ENCODE data around the gene BIRC7.
"Not testable (repeated sequence)": the region's sequence is repeated elsewhere in the genome, so short reads cannot be mapped to it uniquely, and the experiment has no call there.

BIRC7 gene

GRCh38 chr20:63246490-63247288 lies 11.0 kb downstream of the BIRC7 start:
- DNase-seq (ENCODE audit: low read depth in 1 of 2, low spot score in 1 of 2), result no peak

GRCh38 chr20:63247671-63248228 lies 12.0 kb downstream of the BIRC7 start:
- no peak for DNase-seq (ENCODE audit: low read depth in 1 of 2, low spot score in 1 of 2)

GRCh38 chr20:63248835-63249591 lies 13.3 kb downstream of the BIRC7 start:
- DNase-seq (ENCODE audit: low read depth in 1 of 2, low spot score in 1 of 2), result no peak

GRCh38 chr20:63249891-63250290 lies 14.2 kb downstream of the BIRC7 start:
- DNase-seq (ENCODE audit: low read depth in 1 of 2, low spot score in 1 of 2), result no peak

GRCh38 chr20:63251350-63251749 lies 15.6 kb downstream of the BIRC7 start:
- not testable (repeated sequence) for DNase-seq (ENCODE audit: low read depth in 1 of 2, low spot score in 1 of 2)

- DNase-seq (ENCODE audit: low read depth in 1 of 2, low spot score in 1 of 2), result no peak
Measured at GRCh38 chr20:63252284-63252711, 16.6 kb downstream of the BIRC7 start.

GRCh38 chr20:63253065-63253437 lies 17.3 kb downstream of the BIRC7 start:
- no peak for DNase-seq (ENCODE audit: low read depth in 1 of 2, low spot score in 1 of 2)

- DNase-seq (ENCODE audit: low read depth in 1 of 2, low spot score in 1 of 2), result no peak
Measured at GRCh38 chr20:63253438-63254231, 17.9 kb downstream of the BIRC7 start.

GRCh38 chr20:63254232-63254605 lies 18.5 kb downstream of the BIRC7 start, which contains the start of gene NKAIN4:
Gene NKAIN4, minus strand, starts transcription at chr20:63254463. Its CDS starts 13 bp downstream, at chr20:63254450.
- no peak for DNase-seq (ENCODE audit: low read depth in 1 of 2, low spot score in 1 of 2)

- no peak for DNase-seq (ENCODE audit: low read depth in 1 of 2, low spot score in 1 of 2)
Measured at GRCh38 chr20:63254606-63255384, 19.1 kb downstream of the BIRC7 start.

GRCh38 chr20:63255931-63256704 lies 20.4 kb downstream of the BIRC7 start:
- no peak for DNase-seq (ENCODE audit: low read depth in 1 of 2, low spot score in 1 of 2)

- no peak for DNase-seq (ENCODE audit: low read depth in 1 of 2, low spot score in 1 of 2)
Measured at GRCh38 chr20:63256954-63257353, 21.2 kb downstream of the BIRC7 start.

- no peak for DNase-seq (ENCODE audit: low read depth in 1 of 2, low spot score in 1 of 2)
Measured at GRCh38 chr20:63257629-63258028, 21.9 kb downstream of the BIRC7 start.

GRCh38 chr20:63258781-63259180 lies 23.1 kb downstream of the BIRC7 start:
- no peak for DNase-seq (ENCODE audit: low read depth in 1 of 2, low spot score in 1 of 2)

- DNase-seq (ENCODE audit: low read depth in 1 of 2, low spot score in 1 of 2), result no peak
Measured at GRCh38 chr20:63259734-63260460, 24.2 kb downstream of the BIRC7 start.

GRCh38 chr20:63260521-63260920 lies 24.8 kb downstream of the BIRC7 start:
- DNase-seq (ENCODE audit: low read depth in 1 of 2, low spot score in 1 of 2), result no peak

- no peak for DNase-seq (ENCODE audit: low read depth in 1 of 2, low spot score in 1 of 2)
Measured at GRCh38 chr20:63261060-63261794, 25.5 kb downstream of the BIRC7 start.

- DNase-seq (ENCODE audit: low read depth in 1 of 2, low spot score in 1 of 2), result no peak
Measured at GRCh38 chr20:63261795-63262528, 26.3 kb downstream of the BIRC7 start.

Data from stimulated activated CD4-positive, alpha-beta T cell treated with anti-CD3 and anti-CD28 coated beads, Interleukin-15, amount 100 ng/mL, for 1 hour (primary cell).